DMS153 treated with DMSO at 0.1 percent for 48 hours (cell line): ENCODE results near the gene RHBDL2.
"Not testable (repeated sequence)": the region's sequence is repeated elsewhere in the genome, so short reads cannot be mapped to it uniquely, and the experiment has no call there.

Experiments used
- DNase-seq: peaks from one replicate; lab custom pipeline; 2025; ENCODE audit not compliant: unreplicated experiment; lab: John Stamatoyannopoulos, UW

The RHBDL2 gene

DNA sequence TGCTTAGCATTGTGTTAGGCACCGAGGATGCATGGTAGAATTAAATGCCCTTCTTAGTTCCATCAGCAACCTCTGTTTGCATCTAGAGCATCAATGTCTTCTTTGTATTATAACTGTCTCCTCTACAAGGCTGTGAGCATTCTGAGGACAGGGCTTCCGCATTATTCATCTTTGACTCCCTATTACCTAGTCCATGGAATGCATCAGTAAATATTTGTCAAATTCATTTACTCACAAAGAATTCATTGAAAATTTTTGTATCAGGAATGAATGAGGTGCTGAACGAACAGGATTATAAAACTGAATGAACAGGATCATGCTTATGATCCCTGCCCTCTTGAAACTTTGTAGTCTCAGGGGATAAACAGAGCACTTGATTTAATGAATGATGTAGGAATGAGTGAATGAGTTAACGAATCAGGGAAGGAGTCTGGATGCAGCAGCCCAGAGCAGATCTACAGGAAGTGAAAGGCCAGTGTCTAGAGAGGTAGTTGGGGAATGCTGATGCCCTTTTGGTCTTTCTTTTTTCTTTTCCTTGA, 2.8 kb downstream of the RHBDL2 start:
- DNase-seq, result no peak

DNA sequence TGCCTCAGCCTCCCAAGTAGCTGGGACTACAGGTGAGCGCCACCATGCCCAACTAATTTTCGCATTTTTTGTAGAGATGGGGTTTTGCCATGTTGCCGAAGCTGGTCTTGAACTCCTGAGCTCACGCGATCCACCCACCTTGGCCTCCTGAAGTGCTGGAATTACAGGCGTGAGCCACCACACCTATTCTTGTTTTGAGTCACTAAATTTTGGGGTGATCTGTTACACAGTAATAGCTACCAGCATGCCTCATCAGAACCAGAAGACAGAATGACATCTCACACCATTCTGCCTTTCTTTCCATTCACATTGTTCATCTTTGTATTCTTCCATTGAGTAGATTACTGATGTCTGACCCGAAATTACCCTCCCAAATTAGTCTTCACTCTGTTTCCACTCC, 9.1 kb downstream of the RHBDL2 start:
- DNase-seq, result no peak

DNA sequence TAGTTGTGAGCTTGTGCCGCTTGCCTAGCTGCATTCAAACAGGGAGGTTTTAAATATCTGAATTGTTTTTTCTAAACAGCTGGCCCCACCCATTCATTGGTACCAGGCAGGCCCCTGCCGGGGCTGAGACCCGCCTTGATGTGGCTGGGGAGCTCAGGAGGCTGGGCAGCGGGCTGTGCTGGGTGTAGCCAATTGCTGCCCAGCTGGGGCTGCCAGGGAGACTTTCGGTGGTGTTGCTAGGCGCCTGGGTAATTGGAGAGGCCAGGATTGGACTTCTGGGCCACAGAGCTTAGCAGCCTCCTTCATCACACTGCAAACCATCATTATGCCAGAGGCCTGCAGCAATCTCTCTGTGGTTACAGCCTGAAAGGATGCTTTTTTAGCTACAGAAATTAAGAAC, 12.2 kb downstream of the RHBDL2 start:
- no peak for DNase-seq

DNA sequence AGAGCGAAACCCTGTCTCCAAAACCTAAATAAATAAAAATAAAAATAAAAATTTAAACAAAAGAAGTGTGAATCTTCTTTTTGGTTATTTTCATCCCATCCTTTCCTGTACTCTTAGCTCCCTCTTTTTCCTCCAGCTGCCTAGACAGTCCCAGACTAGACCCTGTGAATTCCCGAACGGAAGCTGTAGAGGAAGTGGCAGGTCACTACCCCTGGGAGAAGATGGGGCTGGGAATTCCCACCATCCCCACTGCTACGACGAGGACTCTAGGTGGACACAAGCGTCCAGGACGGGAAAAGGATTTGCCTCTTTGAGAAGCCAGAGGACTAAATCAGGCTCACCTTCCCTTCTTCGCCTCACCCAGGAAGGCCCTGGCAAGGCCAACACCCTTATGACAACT, 12.6 kb downstream of the RHBDL2 start:
- DNase-seq, result no peak

DNA sequence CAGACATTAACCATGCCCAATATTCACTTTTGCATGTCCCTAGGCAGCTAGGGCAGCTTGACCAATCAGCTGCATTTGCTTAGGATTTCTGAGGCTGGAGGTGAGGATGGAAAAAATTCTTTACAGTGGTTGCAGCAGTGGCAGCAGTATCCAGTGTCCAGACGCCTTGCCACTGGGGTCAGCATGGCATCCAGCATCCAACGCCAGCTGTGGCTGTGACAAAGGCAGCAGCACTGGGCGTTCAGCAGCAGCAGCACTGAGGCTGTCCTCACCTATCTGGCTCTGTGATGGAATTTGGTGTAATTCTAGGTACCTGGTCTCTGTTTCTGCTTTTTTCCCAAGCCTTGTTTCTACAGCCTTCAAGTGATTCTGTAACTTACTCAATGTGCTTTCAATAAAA, 15.5 kb downstream of the RHBDL2 start:
- DNase-seq, result no peak

DNA sequence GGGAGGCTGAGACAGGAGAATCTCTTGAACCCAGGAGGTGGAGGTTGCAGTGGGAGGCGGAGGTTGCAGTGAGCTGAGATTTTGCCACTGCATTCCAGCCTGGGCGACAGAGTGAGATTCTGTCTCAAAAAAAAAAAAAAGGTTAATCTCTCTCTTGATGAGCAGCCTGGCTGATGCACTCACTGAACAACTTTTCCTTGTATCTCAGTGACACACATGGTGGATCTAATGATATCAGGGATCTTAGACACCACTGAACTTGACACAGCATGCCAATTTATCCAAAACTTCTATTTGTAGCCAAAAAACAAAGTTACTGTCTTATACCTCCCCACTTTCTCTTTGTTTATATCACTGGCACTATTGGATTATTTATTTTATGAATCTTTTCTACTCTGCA, 16.2 kb downstream of the RHBDL2 start:
- DNase-seq, result no peak

DNA sequence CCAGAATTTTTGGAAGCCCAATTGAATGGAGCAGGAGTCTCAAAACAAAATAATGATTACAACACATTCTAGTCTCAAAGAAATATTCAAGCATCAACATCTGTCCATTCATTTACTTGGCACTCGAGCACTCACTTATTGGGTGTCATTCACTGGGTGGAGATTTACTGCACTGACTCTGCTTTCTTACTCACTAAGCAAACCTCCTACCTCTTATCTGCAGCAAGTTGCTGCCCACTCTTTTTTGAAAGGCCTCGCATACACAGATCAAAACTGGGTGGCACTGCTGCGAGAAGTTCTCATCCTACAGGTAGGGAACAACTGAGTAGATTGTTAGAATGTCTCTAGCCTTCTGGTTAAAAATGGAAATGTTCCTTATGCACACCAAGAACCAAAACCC, 18.0 kb downstream of the RHBDL2 start:
- no peak for DNase-seq

DNA sequence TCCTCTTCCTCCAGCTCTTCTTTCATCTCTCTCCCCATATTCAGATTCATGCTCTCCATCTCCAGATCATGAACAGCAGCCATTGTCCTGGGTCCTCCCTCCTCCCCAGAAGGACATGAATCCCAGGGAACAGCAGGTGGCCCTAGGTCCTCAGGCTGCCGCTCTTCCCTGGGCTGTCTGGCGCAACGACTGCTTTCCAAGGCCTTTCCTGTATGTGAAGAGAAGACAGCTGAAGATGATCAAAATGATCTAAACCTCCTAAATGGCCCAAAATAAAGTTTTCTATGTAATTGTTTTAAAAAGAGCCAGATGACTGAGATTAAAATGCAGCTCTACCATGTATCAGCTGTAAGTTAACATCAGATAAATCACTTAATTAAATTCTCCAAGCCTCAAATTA, 22.5 kb downstream of the RHBDL2 start:
- DNase-seq, result no peak

DNA sequence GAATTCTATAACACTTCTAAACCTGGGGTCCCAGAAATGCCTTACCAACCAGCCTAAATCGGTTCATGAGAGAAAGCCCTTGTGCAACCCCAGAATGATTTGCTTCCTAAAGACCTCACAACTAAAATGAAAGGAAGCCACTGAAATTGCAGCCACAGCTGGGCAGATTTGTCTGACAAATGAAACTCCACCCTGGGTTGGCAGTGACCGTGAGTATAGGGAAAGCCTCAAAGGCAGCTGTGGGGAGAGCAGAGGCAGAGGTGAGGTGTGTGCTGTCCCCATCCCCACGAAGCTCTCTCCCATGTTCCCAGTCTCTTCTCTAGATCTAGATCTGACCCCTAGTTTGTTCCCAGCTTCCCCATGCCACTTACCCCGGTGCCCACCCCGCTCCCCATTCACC, 23.1 kb downstream of the RHBDL2 start:
- DNase-seq, result no peak

DNA sequence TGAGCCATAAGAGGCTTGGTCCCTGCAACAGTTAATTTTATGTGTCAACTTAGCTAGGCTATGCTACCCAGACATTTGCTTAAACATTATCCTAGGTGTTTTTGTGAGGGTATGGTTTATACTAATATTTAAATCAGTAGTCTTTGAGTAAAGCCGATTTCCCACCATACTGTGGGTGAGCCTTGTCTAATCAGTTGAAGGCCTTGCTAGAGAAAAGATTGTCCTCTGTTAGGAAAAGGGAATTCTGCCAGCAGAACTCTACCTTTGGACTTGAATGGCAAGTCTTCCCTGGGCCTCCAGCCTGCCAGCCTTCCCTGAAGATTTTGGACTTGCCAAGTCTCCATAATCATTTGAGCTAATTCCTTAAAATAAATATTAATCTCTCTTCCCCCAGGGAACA, 23.9 kb downstream of the RHBDL2 start:
- no peak for DNase-seq

DNA sequence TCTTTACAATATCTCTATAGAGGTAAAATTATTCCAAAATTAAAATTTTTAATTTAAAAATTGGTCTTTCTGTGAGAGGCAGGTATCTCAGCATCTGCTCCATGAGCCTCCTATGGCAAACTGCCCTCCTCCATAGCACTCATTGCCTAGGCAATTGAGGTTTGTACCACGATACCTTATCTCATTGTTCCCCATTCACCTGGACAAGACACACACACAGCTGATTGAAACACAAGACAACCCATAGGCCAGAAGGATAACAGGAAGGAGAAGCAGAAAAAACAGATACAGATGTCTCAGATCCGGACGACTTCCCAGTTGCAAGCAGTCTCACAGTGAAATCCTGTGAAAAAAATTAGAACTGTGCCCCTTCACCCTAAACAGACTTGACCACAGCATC, 24.3 kb downstream of the RHBDL2 start:
- DNase-seq, result no peak

DNA sequence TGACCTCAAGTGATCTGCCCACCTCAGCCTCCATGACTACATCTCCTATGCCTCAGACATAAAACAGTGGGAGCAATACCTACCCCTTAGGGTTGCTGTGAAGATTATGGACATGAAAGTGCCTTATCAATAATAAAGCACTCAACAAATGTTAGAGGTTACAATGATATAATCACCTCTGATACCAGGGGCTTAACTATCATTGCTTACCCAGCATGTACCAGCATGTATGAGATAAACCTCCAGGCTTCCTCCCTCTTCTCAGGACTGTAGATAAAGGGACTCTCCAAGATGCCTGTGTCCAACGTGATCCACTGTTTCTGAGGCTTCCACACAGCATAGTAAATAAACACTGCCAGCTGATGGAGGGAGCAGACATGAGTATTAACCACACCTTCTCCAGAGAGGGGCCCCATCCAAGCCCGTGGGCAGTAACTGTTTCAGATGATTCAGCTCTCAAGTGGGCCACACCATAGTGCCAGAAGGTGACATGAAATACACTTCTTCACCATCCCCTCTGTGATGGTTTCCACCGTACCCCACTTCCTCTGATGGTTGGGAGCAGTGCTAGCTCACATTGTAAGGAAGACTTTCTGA, 26.2 kb downstream of the RHBDL2 start:
- DNase-seq, result no peak

DNA sequence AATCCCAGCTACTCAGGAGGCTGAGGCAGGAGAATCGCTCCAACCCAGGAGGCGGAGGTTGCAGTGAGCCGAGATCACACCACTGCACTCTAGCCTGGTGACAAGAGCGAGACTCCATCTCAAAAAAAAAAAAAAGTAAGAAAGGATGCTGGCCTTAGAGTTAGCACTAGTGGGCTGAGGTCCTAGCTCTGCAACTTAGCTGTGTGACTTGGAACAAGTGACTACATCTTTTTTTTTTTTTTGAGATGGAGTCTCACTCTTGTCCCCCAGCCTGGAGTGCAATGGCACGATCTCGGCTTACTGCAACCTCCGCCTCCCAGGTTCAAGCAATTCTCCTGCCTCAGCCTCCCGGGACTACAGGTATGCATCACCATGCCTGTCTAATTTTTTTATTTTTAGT, 26.7 kb downstream of the RHBDL2 start:
- not testable (repeated sequence) for DNase-seq

DNA sequence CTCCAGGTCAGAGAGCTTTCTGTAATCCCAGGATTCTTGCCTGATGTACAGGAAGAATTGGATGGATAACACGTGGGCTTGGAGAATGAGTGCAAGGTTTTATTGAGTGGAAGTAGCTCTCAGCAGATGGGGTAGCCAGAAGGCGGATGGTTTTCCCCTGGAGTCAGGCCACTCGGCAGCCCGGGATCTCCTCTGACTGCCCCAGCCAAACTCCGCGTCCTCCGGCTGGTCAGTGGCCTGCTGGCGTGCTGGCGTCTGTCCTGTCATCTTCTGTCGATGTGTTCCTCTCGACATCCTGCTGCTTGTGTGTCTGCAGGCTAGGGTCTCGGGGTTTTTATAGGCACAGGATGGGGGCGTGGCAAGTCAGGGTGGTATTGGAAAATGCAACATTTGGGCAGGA, 32.8 kb downstream of the RHBDL2 start:
- DNase-seq, result no peak

DNA sequence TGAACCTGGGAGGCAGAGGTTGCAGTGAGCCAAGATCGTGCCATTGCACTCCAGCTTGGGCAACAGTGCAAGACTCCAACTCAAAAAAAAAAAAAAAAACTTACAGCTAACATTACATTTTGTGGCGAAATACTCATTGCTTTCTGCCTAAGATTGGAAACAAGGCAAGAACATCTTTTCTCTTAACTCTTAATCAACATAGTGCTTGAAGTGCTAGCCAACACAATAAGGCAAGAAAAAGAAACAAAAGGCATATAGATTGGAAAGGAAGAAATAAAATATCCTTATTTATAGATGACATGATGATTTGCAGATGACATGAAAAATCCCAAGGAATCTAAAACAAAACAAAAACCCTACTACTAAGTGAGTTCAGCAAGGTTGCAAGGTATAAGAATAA, 35.6 kb downstream of the RHBDL2 start:
- no peak for DNase-seq

DNA sequence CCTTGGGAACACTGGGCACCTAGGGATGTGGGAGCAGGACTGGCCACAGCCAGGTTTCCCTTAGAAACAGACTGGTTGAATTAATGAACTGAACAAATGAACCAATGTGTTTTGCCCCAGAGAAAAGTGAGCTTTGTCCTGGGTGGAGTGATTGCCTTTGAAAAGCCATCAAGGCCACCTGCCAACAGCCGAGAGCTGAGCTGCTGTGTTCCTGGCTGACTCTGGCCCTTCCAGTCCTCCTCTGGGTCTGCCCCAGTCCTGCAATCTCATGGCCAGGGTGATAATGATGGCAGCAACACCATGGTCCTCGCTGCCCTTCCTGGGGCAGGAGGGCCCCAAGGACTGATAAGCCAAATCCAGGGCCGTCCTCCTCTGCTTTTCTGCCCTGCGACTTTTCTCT, 42.1 kb downstream of the RHBDL2 start:
- DNase-seq, result no peak

DNA sequence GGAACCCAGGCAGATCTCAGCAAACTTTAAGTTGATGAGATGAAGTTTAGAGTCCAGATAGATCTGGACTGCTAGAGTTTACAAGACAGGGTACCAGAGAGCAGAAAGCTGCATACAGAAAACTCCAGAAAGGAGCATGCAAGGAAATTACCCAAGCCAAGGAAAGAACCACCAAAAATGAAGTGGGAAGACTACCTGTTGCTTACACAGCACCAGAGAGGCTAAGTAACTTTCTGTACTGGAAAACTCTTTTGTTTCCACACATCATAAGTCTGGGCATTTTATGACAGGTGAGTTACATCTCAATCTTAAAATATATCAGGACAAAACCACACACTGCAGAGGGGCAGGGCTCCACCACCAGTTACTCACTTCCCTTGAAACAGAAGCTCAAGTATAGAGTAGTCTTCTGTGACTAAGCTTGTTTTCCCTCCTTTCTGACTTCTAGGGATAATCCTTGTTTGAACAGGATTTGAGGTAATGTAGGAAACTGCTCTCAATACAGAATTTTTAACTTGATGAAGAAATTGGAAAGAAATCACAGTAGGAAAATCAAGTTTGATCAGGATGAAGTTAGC, 42.9 kb downstream of the RHBDL2 start:
- DNase-seq, result no peak

DNA sequence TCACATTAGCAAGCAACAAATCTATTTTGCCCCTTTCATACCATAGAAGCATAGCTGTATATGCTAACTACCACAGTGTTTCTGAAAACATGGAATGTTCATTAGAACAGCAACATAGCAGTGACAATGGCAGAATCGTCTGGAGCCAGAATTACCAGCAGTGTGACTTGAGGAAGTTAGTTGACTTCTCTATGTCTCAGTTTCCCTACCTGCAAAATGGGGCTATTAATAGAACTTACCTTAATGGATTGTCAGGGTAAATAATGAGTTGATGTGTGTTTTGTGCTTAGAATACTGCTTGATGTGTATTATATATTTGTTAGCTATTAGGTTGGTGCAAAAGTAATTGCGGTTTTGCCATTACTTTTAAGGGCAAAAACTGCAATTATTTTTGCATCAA, 45.5 kb downstream of the RHBDL2 start:
- DNase-seq, result no peak

DNA sequence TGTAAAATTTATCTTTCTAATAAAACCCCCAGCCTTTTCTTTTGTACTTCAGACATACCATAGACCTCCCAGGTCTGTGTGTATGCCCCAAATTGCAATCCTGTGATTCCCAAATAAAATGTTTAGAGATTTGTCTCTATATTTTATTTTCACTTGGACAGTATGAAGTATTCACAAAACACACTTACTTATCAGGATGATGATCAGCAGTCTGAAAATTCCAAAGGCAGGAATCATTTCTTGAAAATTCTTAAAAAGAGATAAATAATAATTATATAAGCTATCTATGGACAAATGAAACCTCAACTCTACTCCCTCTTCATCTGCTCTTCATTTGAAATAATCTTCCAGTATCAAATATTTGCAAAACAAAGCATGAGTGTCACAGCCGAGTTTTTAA, 48.7 kb downstream of the RHBDL2 start:
- no peak for DNase-seq

DNA sequence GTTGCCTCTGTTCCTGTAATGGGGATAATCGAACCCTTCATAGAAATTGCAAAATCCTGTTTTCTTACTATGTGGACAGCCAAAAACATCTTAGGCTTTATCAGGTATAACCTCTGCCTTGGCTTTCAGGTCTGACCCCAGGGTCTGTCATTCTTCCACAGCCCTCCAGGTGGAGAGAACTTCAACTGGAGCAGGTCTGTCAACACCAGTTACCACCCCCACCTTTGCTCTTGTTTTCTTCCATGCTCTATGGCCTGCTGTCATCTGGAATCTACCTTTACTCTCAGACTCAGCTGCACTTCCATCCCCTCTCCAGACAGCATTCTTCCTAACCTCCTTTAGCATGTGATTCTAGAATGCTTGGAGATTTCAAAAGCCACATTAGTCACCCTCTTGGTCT, 49.9 kb downstream of the RHBDL2 start:
- DNase-seq, result no peak

DNA sequence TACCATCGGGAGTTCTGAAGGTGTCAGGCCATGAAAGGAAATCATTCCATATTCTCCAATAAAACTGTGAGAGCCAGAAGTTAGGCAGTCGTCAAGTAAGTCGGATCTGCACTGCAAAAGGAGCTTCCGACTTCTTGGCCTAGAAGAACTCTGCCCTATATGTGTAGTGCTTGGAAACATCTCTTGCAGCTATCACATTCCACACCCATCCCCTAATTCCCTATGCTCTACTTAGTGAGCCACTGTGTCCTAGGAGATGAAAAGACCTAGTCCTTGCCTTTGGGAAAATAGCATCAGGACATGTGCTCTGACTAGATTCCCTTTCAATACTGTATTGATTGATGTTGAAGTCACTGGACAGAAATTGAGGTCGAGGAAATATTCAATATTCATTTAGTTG, 52.0 kb downstream of the RHBDL2 start:
- DNase-seq, result no peak

DNA sequence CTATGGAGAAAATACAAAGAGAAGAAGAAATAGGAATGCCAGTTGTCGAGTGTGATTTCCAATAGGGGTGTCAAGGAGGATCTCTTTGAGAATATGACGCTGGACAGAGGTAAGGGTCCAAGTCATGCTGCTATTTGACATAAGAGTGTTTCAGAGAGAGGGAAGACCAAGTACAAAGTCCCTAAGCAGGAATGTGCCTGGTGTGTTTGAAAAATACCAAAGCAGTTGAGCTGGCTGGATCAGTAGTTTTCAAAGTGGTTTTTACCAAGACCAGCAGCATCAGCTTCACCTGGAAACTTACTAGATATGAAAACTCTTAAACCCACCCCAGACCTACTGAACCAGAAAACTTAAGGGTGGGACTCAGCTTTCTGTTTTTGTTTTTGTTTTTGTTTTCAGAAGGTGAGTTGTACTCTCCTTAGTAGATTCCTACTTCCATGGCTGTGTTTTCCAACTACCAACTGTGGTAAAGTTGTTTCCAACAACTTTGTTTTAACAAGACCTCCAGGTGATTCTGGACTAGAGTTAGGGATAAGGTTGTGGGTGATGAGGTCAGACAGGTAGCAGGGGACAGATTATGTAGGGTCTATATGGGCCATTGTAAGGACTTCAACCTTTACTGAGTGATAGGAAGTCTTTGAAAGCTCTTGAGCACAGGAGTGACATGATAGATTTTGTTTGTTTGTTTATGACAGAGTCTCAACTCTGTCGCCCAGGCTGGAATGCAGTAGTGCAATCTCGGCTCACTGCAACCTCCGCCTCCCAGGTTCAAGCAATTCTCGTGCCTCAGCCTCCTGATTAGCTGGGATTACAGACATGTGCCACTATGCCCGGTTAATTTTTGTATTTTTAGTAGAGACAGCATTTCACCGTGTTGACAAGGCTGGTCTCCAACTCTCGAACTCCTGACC, 53.0 kb downstream of the RHBDL2 start:
- DNase-seq, result no peak
